Prostate gland (tissue), 2 donors: ENCODE results near the gene ZER1. TPM values are rescaled to one million over a fixed set of nuclear protein-coding genes. Genes with fewer than 3 reads are reported as not detected.

Source experiments
- DNase-seq: peaks from one replicate; pipeline ENCODE4 v3.0.0-alpha.2; 2019; ENCODE audit warnings: low spot score
- H3K27ac ChIP-seq, 2 donors: fragments of 200-600 bp; sonication (generic); 2 replicates each; pipeline ENCODE4 v1.5.1; 2017 to 2019
- H3K27me3 ChIP-seq: fragments of 200-600 bp; sonication (generic); replicated peaks from 2 replicates; pipeline ENCODE4 v1.5.1; 2019; ENCODE audit not compliant: insufficient read depth
- H3K36me3 ChIP-seq, 2 donors: fragments of 200-600 bp; sonication (generic); 1 replicate in 1 of 2; 2 replicates in 1 of 2; pipeline versions ENCODE4 v1.5.1 to v1.8.1; 2017 to 2019
- H3K4me1 ChIP-seq: fragments of 200-600 bp; sonication (generic); replicated peaks from 2 replicates; pipeline ENCODE4 v1.5.1; 2019
- H3K4me3 ChIP-seq, 2 donors: fragments of 200-600 bp; sonication (generic); 2 replicates each; pipeline ENCODE4 v1.5.1; 2017 to 2019
- H3K9me3 ChIP-seq: fragments of 200-600 bp; sonication (generic); 2 replicates; pipeline ENCODE4 v1.5.1; 2017
- CTCF ChIP-seq, 4 experiments: fragments of 200-600 bp in 2 of 4; fragments of 450-650 bp in 2 of 4; sonication (generic) in 2 of 4; IDR thresholded peaks; 1 replicate in 3 of 4; 2 replicates in 1 of 4; pipeline ENCODE4 v1.5.1; 2016 to 2019; ENCODE audit warnings: antibody characterized with exemption in 4 of 4, mild to moderate bottlenecking in 2 of 4, moderate library complexity in 2 of 4
- POLR2A ChIP-seq: fragments of 450-650 bp; IDR thresholded peaks from one replicate; pipeline ENCODE4 v1.6.1; 2016; ENCODE audit warnings: antibody characterized with exemption, mild to moderate bottlenecking
- POLR2AphosphoS5 ChIP-seq: sonication (generic); formaldehyde crosslinking; IDR thresholded peaks from one replicate; pipeline ENCODE4 v1.6.1; 2017; ENCODE audit warnings: antibody characterized with exemption
- WGBS: methylation state at CpG from one replicate; pipeline ENCODE4 v1.1.5; 2018; 5-methylcytosine and 5-hydroxymethylcytosine counted together
- intact Hi-C: fragments of 100-400 bp; cut with DNase I; formaldehyde crosslinking; loops from one replicate; pipeline ENCODE4 v1.14.2; 2022
- total RNA-seq, 2 donors: library from RNA; depleted of rRNA; stranded (reverse); fragments of >200 nt; gene quantifications; one replicate each; pipeline ENCODE4 v1.1.0, GENCODE V29; 2016

ZER1 gene
- total RNA-seq, 2 donors from 2014 or later: 86.6 to 122 TPM

DNA sequence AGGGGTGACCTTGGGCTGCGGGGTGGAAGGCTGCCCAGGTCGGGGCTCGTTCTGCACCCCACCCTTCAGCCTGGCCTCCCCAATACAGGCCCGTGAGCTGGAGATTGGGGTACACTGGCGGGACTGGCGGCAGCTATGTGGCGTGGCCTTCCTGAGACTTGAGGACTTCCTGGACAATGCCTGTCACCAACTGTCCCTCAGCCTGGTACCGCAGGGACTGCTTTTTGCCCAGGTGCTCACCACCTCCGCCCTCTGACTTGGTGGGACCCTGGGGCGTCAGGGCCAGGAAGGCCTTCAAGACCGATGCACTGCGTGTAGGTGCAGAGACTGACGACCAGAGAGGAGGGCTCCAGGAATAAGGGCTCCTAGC, 58.3 kb downstream of the ZER1 start:
- 93% methylated on average over 3 of the region's 13 CpGs for WGBS
- H3K36me3 ChIP-seq: no peaks in the 10 kb centered on the region
- no peaks in the 10 kb centered on the region for H3K4me1 ChIP-seq
- no peak for DNase-seq
- no peaks in the 10 kb centered on the region for H3K9me3 ChIP-seq
- no peak overlapping the region for H3K4me3 ChIP-seq
- H3K27me3 ChIP-seq: no peaks in the 10 kb centered on the region
- H3K27ac ChIP-seq: no peak overlapping the region
- TF ChIP-seq CTCF (IDR thresholded peaks at IDR 0.05) (no peak), POLR2A (no peak), POLR2AphosphoS5 (no peak)
- intact Hi-C loops: no loop called here

DNA sequence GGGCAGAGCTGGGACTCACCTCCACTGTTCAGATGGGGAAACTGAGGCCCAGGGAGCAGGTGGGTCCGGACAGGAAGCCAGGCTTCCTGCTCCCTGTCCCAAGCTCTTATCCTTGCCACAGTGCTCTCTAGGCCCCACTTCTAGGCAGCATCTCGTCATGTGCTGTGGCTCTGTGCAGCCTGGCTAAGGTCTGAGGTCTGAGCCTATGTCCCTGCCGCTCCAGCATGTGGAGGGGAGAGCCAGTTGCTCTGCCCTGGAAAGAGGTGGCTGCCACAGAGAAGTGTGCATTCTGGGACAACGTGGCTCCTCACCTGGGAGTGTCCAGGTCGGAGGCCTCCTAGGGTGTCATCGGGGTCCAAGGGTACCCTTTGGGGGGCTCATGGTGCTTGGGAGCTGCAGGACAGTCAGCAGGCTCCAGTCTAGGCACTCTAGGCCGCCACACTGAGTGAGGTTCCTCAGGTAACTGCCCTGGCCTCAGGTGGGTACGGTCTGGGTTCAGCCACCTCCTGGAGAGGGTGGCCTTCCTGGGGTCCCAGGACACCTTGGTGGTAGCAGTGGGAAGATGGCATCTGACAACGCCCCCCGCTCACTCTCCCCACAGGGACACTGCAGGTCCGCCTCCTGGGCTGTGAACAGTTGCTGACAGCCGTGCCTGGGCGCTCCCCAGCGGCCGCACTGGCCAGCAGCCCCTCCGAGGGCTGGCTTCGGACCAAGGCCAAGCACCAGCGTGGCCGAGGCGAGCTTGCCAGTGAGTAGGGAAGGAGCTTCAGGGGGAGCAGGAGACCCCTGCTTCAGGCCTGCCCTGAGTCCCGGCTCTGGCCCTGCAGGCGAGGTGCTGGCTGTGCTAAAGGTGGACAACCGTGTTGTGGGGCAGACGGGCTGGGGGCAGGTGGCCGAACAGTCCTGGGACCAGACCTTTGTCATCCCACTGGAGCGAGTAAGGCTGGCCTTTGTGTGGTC, 59.0 kb downstream of the ZER1 start:
- Histone ChIP-seq H3K36me3 (no peaks in the 10 kb centered on the region), H3K4me3 (no peak overlapping the region), H3K9me3 (no peaks in the 10 kb centered on the region), H3K27me3 (no peaks in the 10 kb centered on the region), H3K27ac (no peak overlapping the region), H3K4me1 (no peaks in the 10 kb centered on the region)
- DNase-seq: no peak
- WGBS: 92% methylated on average over 26 of the region's 26 CpGs
- TF ChIP-seq POLR2A (no peak), POLR2AphosphoS5 (no peak), CTCF (IDR thresholded peaks at IDR 0.05) (no peak)
- intact Hi-C loops: no loop called here

DNA sequence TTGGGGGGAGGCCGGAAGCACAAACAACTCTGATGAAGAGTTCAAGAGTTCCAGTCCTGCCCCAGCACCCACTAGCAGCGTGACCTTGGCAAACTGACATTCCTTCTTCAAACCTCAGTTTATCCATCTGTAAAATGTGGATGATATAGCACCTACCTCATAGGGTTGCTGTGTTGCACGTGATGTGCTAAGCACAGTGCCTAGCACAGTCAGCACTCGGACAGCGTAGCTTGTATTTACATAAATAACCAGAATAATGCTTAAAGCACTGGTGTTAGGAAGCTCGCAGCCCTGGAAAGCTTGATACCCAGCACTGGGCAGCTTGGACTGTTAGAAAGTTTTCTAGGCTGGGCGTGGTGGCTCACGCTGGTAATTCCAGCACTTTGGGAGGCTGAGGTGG, 64.3 kb downstream of the ZER1 start:
- Histone ChIP-seq H3K9me3 (no peaks in the 10 kb centered on the region), H3K4me3 (no peak overlapping the region), H3K4me1 (no peaks in the 10 kb centered on the region), H3K27ac (no peak overlapping the region), H3K36me3 (no peaks in the 10 kb centered on the region), H3K27me3 (no peaks in the 10 kb centered on the region)
- 94% methylated on average over 8 of the region's 8 CpGs for WGBS
- TF ChIP-seq POLR2AphosphoS5 (no peak), POLR2A (no peak), CTCF (IDR thresholded peaks at IDR 0.05) (no peak)
- intact Hi-C loops: no loop called here
- DNase-seq: no peak

- intact Hi-C loops: no loop called here
- no peak for DNase-seq
- H3K27ac ChIP-seq: no peak overlapping the region
Measured at GRCh38 chr9:128706671-128707381, 64.9 kb downstream of the ZER1 start.

More at GRCh38 chr9:128706671-128707381, 64.9 kb downstream of the ZER1 start:
- Histone ChIP-seq H3K4me3 (no peak overlapping the region), H3K9me3 (no peaks in the 10 kb centered on the region), H3K27me3 (no peaks in the 10 kb centered on the region), H3K4me1 (no peaks in the 10 kb centered on the region), H3K36me3 (no peaks in the 10 kb centered on the region)
- WGBS: 81% methylated on average over 21 of the region's 23 CpGs
- TF ChIP-seq POLR2A (no peak), POLR2AphosphoS5 (no peak), CTCF (IDR thresholded peaks at IDR 0.05) (no peak)
